Spleen (tissue), 7 donors: ENCODE measurements around the gene PARD3B.

Source experiments
- CTCF ChIP-seq, 11 experiments: fragments of 200-600 bp in 7 of 11; fragments of 450-650 bp in 4 of 11; sonication (generic) in 4 of 11; IDR thresholded peaks in 8 of 11; conservative IDR thresholded peaks in 3 of 11; 1 replicate in 7 of 11; 2 replicates in 4 of 11; pipeline versions ENCODE4 v1.4.0 to v1.8.0; 2016 to 2021; ENCODE audit warnings: antibody characterized with exemption in 11 of 11, inconsistent platforms in 4 of 11, mild to moderate bottlenecking in 1 of 11
- POLR2A ChIP-seq, 3 donors: fragments of 450-650 bp; IDR thresholded peaks; one replicate each; pipeline ENCODE4 v1.5.1; 2017; ENCODE audit warnings: antibody characterized with exemption in 3 of 3, mild to moderate bottlenecking in 1 of 3
- POLR2AphosphoS5 ChIP-seq, 3 donors: sonication (generic); formaldehyde crosslinking; IDR thresholded peaks; one replicate each; pipeline ENCODE4 v1.5.1; 2017; ENCODE audit warnings: antibody characterized with exemption in 3 of 3
- donor health status: DM: no; HTN: no; CAD: no; lungs with moderate emphysema.
- donor health status: DM: no; HTN: no; CAD: no.
- donor health status: DM: no; HTN: no; CAD: no.

GRCh38 chr2:205564346-205565141 lies 1019.3 kb downstream of the PARD3B start:
- TF ChIP-seq POLR2AphosphoS5 (IDR thresholded peaks at IDR 0.05): no peak
- TF ChIP-seq CTCF (IDR thresholded peaks at IDR 0.05 in 8 of 11, conservative IDR thresholded peaks at IDR 0.05 in 3 of 11): no peak
- no peak for TF ChIP-seq POLR2A (IDR thresholded peaks at IDR 0.05)
